CD4-positive, CD25-positive, alpha-beta regulatory T cell (primary cell): ENCODE data around the gene DBNL. TPM values are rescaled to one million over a fixed set of nuclear protein-coding genes. Genes with fewer than 3 reads are reported as not detected.

Experiments
- ATAC-seq, 2 donors: fragments of 150-1000 bp; cut with Tn5 transposase; one replicate each; pipeline ENCODE4 v1.10.0; 2021; ENCODE audit warnings: low read depth in 2 of 2, moderate number of reproducible peaks in 2 of 2, moderate library complexity in 1 of 2
- DNase-seq, 3 donors: peaks; one replicate each; pipeline versions ENCODE4 v3.0.0 to v3.0.0-alpha.2; 2012 to 2022; ENCODE audit warnings: mixed read lengths in 1 of 3
- H3K27ac ChIP-seq: one replicate; pipeline ENCODE4 v1.7.0; 2013; ENCODE audit warnings: mild to moderate bottlenecking, low read length; ENCODE audit not compliant: insufficient read depth, poor library complexity, severe bottlenecking
- H3K27me3 ChIP-seq: one replicate; pipeline ENCODE4 v1.7.0; 2013; ENCODE audit warnings: low read length; ENCODE audit not compliant: control insufficient read depth, insufficient read depth
- H3K36me3 ChIP-seq: one replicate; pipeline ENCODE4 v1.7.0; 2013; ENCODE audit warnings: mild to moderate bottlenecking, low read length, moderate library complexity; ENCODE audit not compliant: control insufficient read depth, insufficient read depth
- H3K4me1 ChIP-seq: 2 replicates; pipeline ENCODE4 v1.7.0; 2013; ENCODE audit warnings: mild to moderate bottlenecking, low read length; ENCODE audit not compliant: insufficient read depth, control insufficient read depth, poor library complexity, severe bottlenecking
- H3K4me3 ChIP-seq: one replicate; pipeline ENCODE4 v1.7.0; 2013; ENCODE audit warnings: low read depth, mild to moderate bottlenecking, low read length, moderate library complexity
- H3K9me3 ChIP-seq, 2 experiments: 1 replicate in 1 of 2; 2 replicates in 1 of 2; pipeline ENCODE4 v1.7.0; 2013; ENCODE audit warnings: low read length in 2 of 2, mild to moderate bottlenecking in 1 of 2, moderate library complexity in 1 of 2; ENCODE audit not compliant: control insufficient read depth in 2 of 2
- H3K27ac Mint-ChIP-seq, 3 donors: one replicate each; pipeline ENCODE4 v1.8.0; 2020 to 2022; ENCODE audit warnings: mild to moderate bottlenecking in 3 of 3, mixed read lengths in 3 of 3, moderate library complexity in 2 of 3
- H3K27me3 Mint-ChIP-seq: one replicate; pipeline ENCODE4 v1.8.0; 2022; ENCODE audit warnings: mild to moderate bottlenecking, mixed read lengths
- H3K36me3 Mint-ChIP-seq: one replicate; pipeline ENCODE4 v1.8.0; 2020; ENCODE audit warnings: mixed read lengths
- H3K4me1 Mint-ChIP-seq, 4 donors: one replicate each; pipeline ENCODE4 v1.8.0; 2020 to 2022; ENCODE audit warnings: mixed read lengths in 4 of 4, mild to moderate bottlenecking in 1 of 4
- H3K4me3 Mint-ChIP-seq, 4 donors: one replicate each; pipeline ENCODE4 v1.8.0; 2020 to 2022; ENCODE audit warnings: mild to moderate bottlenecking in 4 of 4, mixed read lengths in 4 of 4, moderate library complexity in 3 of 4
- H3K9me3 Mint-ChIP-seq, 7 donors: one replicate each; pipeline ENCODE4 v1.8.0; 2020 to 2022; ENCODE audit warnings: mixed read lengths in 7 of 7, mild to moderate bottlenecking in 3 of 7, moderate library complexity in 2 of 7
- polyA plus RNA-seq, 4 donors: library from polyadenylated mRNA; unstranded; fragments of 300-500 nt; fragmentation: Illumina TruSeq; gene quantifications; one replicate each; pipeline ENCODE4 v1.2.3, GENCODE V29; 2021
- total RNA-seq: library from RNA; stranded (reverse); gene quantifications from one replicate; pipeline ENCODE4 v1.2.3, GENCODE V29; 2022

Gene DBNL
- total and polyA plus RNA-seq, 5 donors from 2014 or later = 104 to 206 (median 167) TPM

GRCh38 chr7:44101303-44101965 is 56.9 kb downstream of the DBNL start:
- H3K4me1 ChIP-seq = peaks cover 15% of the 10 kb centered on the region
- H3K27me3 ChIP-seq = peaks cover 4% of the 10 kb centered on the region
- Mint-ChIP-seq H3K36me3 (no peaks in the 10 kb centered on the region), H3K9me3 (peaks cover 0 to 1% (median 0%) of the 10 kb centered on the region in 7 donors), H3K27me3 (peaks cover 16% of the 10 kb centered on the region), H3K27ac (no peak overlapping the region), H3K4me3 (no peak overlapping the region), H3K4me1 (peaks cover 0 to 32% (median 15%) of the 10 kb centered on the region in 4 donors)
- no peak overlapping the region for H3K27ac ChIP-seq
- H3K36me3 ChIP-seq = no peaks in the 10 kb centered on the region
- no peak for ATAC-seq
- H3K4me3 ChIP-seq = no peak overlapping the region
- H3K9me3 ChIP-seq = no peaks in the 10 kb centered on the region
- DNase-seq = no peak

- no peak for ATAC-seq
- peak overlapping the region in 1 of 3 donors; percentile 31 for H3K27ac Mint-ChIP-seq
- H3K27me3 ChIP-seq = peaks cover 4% of the 10 kb centered on the region
Observed at GRCh38 chr7:44101966-44102845, 57.7 kb downstream of the DBNL start.

GRCh38 chr7:44102846-44103565 is 58.5 kb downstream of the DBNL start:
- no peak for DNase-seq
- Histone ChIP-seq H3K4me1 (peaks cover 10% of the 10 kb centered on the region), H3K27me3 (peaks cover 4% of the 10 kb centered on the region), H3K36me3 (no peaks in the 10 kb centered on the region), H3K9me3 (no peaks in the 10 kb centered on the region), H3K27ac (no peak overlapping the region), H3K4me3 (no peak overlapping the region)
- no peak for ATAC-seq
- H3K27me3 Mint-ChIP-seq = peaks cover 12% of the 10 kb centered on the region
- no peaks in the 10 kb centered on the region for H3K36me3 Mint-ChIP-seq
- peak overlapping the region; percentile 52 to 78 (median 64) for H3K4me3 Mint-ChIP-seq
- H3K27ac Mint-ChIP-seq = no peak overlapping the region
- peaks cover 0 to 1% (median 0%) of the 10 kb centered on the region in 7 donors for H3K9me3 Mint-ChIP-seq
- peaks cover 0 to 19% (median 4%) of the 10 kb centered on the region in 4 donors for H3K4me1 Mint-ChIP-seq

More at GRCh38 chr7:44101966-44102845, 57.7 kb downstream of the DBNL start:
- H3K36me3 Mint-ChIP-seq = no peaks in the 10 kb centered on the region
- peaks cover 13% of the 10 kb centered on the region for H3K4me1 ChIP-seq
- no peaks in the 10 kb centered on the region for H3K36me3 ChIP-seq
- no peak overlapping the region for H3K27ac ChIP-seq
- H3K9me3 Mint-ChIP-seq = peaks cover 0 to 1% (median 0%) of the 10 kb centered on the region in 7 donors
- H3K4me1 Mint-ChIP-seq = peaks cover 0 to 26% (median 10%) of the 10 kb centered on the region in 4 donors
- peaks cover 14% of the 10 kb centered on the region for H3K27me3 Mint-ChIP-seq
- DNase-seq = no peak
- H3K9me3 ChIP-seq = no peaks in the 10 kb centered on the region
- H3K4me3 ChIP-seq = no peak overlapping the region
- H3K4me3 Mint-ChIP-seq = peak overlapping the region in 3 of 4 donors; percentile 24 to 72 (median 57)

- Histone ChIP-seq H3K9me3 (no peaks in the 10 kb centered on the region), H3K36me3 (no peaks in the 10 kb centered on the region), H3K4me1 (peaks cover 10% of the 10 kb centered on the region), H3K27ac (no peak overlapping the region), H3K4me3 (no peak overlapping the region), H3K27me3 (peaks cover 4% of the 10 kb centered on the region)
- Mint-ChIP-seq H3K27ac (no peak overlapping the region), H3K36me3 (no peaks in the 10 kb centered on the region), H3K4me1 (peaks cover 0 to 19% (median 4%) of the 10 kb centered on the region in 4 donors), H3K27me3 (peaks cover 12% of the 10 kb centered on the region), H3K4me3 (peak overlapping the region; percentile 52 to 78 (median 64)), H3K9me3 (peaks cover 0 to 1% (median 0%) of the 10 kb centered on the region in 7 donors)
- no peak for ATAC-seq
- DNase-seq = no peak
Observed at GRCh38 chr7:44103566-44103922, 59.0 kb downstream of the DBNL start.

- DNase-seq (peak in 2 of 3 donors; percentile 21 to 30), ATAC-seq (peak; percentile 38 to 46)
- Histone ChIP-seq H3K27ac (no peak within 1 kb of the TSS), H3K36me3 (no peaks in the 10 kb centered on the region), H3K4me3 (no peak within 1 kb of the TSS), H3K4me1 (peaks cover 10% of the 10 kb centered on the region), H3K27me3 (peaks cover 4% of the 10 kb centered on the region), H3K9me3 (no peaks in the 10 kb centered on the region)
- H3K36me3 Mint-ChIP-seq = no peaks in the 10 kb centered on the region
- peaks cover 0 to 1% (median 0%) of the 10 kb centered on the region in 7 donors for H3K9me3 Mint-ChIP-seq
- peaks cover 0 to 19% (median 4%) of the 10 kb centered on the region in 4 donors for H3K4me1 Mint-ChIP-seq
- H3K27me3 Mint-ChIP-seq = peaks cover 12% of the 10 kb centered on the region
- H3K4me3 Mint-ChIP-seq = peak within 1 kb of the TSS; percentile 52 to 84 (median 74)
- H3K27ac Mint-ChIP-seq = peak within 1 kb of the TSS in 1 of 3 donors; percentile 84
Observed at GRCh38 chr7:44103923-44104859, 59.7 kb downstream of the DBNL start, which contains the start of gene AEBP1. AEBP1 (plus strand) TSS chr7:44104345; CDS start chr7:44104666, 321 bp downstream.

- Histone ChIP-seq H3K36me3 (no peaks in the 10 kb centered on the region), H3K27me3 (peaks cover 4% of the 10 kb centered on the region), H3K4me1 (peaks cover 10% of the 10 kb centered on the region), H3K4me3 (no peak overlapping the region), H3K9me3 (no peaks in the 10 kb centered on the region), H3K27ac (no peak overlapping the region)
- DNase-seq = no peak
- H3K36me3 Mint-ChIP-seq = no peaks in the 10 kb centered on the region
- H3K4me3 Mint-ChIP-seq = peak overlapping the region; percentile 36 to 90 (median 82)
- ATAC-seq = peak in 1 of 2 donors; percentile 11
- peaks cover 0 to 19% (median 4%) of the 10 kb centered on the region in 4 donors for H3K4me1 Mint-ChIP-seq
- peak overlapping the region in 2 of 3 donors; percentile 82 to 84 for H3K27ac Mint-ChIP-seq
- peaks cover 0 to 1% (median 0%) of the 10 kb centered on the region in 7 donors for H3K9me3 Mint-ChIP-seq
- peaks cover 12% of the 10 kb centered on the region for H3K27me3 Mint-ChIP-seq
Observed at GRCh38 chr7:44104860-44105771, 60.6 kb downstream of the DBNL start.
